HG03139 (cell line): ENCODE measurements around the gene SNRPB2.

Experiments used
- ATAC-seq: cut with Tn5 transposase; IDR thresholded peaks from one replicate; pipeline ENCODE4 v1.9.1; 2021; ENCODE audit not compliant: unreplicated experiment

Gene SNRPB2

DNA sequence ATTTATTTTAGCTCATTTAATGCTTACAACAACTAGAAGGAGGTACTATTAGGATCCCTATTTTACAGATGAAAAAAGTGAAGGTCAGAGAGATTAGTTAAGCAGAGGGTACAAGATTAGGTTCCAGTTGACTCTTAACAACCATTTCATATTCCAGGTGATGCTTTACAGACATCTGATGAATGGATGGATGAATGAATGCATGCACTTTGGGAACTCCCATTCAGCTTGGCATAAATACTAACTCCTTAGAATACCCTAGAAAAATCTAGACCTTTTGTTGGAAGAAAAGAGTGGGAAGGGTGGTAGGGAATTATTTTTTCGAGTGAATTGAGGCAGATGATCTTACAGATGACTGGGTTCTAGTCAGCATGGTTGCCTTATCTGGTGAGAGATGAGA is 746 bp upstream of the SNRPB2 start:
- ATAC-seq = no peak

- ATAC-seq = no peak
Measured at GRCh38 chr20:16732506-16733152, 2.8 kb downstream of the SNRPB2 start.

DNA sequence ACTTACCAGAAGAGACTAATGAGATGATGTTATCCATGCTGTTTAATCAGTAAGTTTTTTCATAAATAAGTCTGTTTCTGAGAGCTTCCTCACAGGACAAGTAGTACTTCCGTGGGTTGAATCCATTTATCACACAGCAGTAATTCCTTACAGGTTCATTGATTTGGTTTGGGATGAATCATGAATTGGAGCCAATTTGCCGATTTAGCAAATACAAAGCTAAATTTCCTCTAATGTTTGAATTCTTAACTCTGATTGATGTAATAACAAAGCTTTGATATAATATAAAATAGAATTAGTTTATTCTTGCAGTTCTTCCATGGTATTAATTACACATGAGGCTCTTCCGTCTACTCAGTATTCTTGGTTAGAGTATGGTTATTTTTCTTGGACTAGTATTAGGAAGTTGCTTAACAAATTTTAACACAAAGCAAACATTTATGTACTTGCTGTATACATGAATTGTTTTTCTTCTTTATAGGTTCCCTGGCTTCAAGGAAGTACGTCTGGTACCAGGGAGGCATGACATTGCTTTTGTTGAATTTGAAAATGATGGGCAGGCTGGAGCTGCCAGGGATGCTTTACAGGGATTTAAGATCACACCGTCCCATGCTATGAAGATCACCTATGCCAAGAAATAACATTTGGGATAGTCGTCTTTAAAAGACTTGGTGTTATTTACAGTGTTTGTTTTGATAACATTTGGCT is 10.7 kb downstream of the SNRPB2 start:
- ATAC-seq = no peak

DNA sequence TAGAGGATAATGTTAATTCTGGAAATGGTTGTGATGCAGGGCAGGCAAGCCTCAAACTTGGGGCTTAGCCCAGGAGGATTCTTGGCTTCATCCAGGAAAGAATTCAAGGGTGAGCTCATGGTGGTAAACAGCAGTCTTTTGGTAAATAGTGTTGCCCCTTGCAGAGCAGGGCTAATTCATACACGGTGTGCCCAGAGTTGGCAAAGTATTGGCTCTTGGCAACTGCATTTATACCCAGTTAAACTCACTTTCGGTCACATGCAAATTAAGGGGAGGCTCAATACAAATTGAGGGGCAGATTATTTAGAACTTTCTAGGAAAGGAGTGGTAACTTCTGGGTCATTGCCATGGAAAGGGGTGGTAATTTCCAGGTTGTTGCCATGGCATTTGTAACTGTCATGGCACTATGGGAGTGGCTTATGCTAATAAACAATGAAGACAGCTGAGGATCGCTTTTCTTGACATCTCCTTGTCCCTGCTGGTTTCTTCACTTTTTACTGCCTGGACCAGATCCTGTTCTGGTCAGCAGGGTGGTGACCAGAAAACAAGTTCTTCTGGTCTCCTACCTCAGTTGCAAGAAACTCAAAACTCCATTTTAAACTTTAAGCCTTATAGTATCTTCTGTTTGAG is 14.5 kb downstream of the SNRPB2 start:
- no peak for ATAC-seq

DNA sequence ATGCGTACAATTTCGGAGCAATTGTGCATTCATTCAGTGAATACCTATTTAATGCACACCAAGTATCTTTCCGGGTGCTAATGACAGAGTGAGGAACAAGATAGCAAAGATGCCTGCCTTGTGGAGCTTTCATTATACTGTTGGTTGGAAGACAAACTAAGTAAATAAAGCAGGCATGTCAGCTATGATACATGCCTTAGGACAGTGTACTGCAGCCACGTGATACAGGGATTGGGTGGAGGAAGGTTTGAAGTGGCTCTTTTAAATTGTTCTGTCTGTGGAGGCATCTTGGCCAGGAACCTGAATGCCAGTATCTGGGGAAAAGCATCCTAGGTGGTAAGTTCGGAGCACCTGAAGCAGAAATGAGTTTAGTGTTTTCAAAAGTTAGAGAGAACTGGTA is 15.4 kb downstream of the SNRPB2 start:
- no peak for ATAC-seq

DNA sequence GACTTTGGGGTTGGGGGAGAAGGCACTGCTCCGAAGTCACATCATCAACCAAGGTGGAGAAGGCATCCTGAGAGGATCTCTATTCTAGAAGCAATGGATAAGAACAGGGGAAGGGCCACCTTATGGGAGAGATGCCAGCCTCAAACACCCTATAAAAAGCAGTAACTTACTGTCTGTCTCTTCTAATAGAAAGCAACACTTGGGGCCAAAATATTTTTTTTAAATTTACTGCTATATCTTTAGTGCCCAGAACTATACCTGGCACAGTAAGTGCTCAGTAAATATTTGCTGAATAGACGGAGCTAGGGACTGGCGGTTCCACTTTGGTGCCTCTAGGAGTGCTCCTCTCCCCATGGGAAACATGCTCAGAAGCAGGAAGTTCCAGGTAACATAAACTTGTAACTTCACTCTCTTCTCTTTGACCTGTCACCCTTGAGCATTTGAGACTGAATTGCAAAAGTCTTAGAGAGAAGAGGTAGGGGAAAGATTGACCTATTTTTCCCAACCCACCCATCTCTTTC is 17.5 kb downstream of the SNRPB2 start:
- no peak for ATAC-seq

DNA sequence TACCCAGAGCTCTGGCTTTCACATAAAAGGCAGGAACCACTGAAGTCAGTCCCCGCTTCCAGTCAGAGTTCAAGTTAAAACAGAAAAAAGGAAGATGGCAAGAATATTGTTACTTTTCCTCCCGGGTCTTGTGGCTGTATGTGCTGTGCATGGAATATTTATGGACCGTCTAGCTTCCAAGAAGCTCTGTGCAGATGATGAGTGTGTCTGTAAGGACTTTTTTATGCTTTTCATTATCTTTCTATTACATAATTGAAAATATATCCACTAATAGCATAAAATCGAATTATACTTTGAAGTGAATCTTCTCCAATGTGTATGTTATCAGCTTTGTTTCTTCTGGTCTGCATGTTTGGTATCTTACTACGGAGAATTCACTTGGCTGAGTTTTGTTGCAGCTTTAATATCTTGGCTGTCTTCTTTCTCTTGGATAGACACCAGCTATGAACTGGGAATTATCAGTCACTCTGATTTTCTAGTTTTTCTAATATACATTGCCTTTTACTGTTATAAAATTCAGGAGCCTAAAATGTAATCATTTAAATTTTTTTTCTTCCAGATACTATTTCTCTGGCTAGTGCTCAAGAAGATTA is 18.6 kb downstream of the SNRPB2 start, which contains the start of gene OTOR:
TSS of gene OTOR (plus strand) at position 51 of the 593 bp plus-strand sequence. CDS start at position 95, 44 bp downstream.
- ATAC-seq = no peak

GRCh38 chr20:16749573-16749972 is 19.7 kb downstream of the SNRPB2 start:
- no peak for ATAC-seq

- ATAC-seq = no peak
Measured at GRCh38 chr20:16752082-16752481, 22.3 kb downstream of the SNRPB2 start.

DNA sequence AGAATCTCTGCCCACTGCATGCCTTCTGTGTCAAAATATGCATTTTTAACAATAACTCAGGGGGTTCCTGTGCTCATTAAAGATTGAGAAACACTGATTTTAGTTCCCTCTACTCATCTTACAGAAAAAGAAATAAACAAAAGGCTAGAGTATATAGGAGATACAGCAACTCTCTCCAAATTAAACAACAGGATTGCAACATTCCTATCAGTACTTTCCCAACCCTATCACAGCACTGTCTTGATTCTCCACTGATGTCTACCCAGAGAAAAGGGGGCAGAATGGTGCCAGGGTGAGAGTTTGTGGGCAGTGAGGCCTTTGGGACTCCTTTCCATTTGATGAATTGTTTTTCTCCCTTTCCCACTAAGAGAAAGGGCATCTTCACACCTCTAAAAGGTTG is 23.1 kb downstream of the SNRPB2 start:
- ATAC-seq = no peak

DNA sequence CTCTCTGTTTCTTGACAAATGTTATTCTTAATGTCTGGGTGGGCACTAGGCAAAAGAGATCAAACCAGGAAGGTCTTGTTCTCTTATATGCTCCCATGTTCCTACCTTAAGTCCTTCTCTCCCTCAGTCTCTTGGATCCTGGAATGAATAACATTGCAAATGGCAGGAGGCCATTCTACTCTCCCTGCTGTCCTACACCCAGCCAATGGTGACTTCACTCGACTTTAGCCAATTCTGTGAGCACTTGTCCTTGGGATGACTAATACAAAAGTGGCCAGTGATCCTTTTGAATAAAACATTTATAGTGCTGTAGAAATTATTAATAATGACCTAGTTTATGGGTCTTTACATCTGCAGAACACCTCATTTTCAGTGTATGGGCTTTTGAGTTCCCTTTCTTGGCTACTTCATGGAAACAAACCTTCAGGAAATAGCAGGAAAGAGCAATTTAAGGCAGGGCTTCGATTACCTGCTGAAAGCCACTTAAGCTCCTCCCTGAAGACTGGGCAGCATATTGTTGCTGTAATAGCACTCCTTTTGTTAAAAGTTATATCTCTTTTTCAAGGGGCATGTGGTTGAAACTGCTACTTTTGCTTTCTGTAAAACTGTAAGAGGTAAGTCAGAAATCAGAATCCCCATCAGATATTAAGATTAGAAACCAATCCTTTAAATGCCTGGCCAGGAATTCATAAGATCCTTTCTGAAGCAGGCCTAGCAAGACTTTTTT is 28.8 kb downstream of the SNRPB2 start:
- no peak for ATAC-seq

DNA sequence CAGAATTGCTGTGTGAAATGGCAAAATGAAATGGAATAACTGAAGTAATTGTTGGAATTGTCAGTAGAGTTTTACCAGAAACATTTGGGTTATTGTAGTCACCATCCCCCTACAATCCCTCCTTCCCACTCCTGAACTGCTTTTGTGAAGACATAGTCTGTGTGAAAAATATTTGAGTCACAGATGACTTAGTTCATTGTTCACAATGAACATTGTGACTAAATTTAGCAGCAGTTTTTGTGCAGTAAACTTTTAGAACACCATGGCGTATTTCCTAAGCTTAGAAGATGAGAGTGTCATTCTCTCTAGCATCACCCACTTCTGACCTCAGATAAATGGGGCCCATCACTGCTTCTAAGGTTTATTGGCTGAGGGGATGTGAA is 29.3 kb downstream of the SNRPB2 start:
- no peak for ATAC-seq

- no peak for ATAC-seq
Measured at GRCh38 chr20:16760431-16761304, 30.8 kb downstream of the SNRPB2 start.

DNA sequence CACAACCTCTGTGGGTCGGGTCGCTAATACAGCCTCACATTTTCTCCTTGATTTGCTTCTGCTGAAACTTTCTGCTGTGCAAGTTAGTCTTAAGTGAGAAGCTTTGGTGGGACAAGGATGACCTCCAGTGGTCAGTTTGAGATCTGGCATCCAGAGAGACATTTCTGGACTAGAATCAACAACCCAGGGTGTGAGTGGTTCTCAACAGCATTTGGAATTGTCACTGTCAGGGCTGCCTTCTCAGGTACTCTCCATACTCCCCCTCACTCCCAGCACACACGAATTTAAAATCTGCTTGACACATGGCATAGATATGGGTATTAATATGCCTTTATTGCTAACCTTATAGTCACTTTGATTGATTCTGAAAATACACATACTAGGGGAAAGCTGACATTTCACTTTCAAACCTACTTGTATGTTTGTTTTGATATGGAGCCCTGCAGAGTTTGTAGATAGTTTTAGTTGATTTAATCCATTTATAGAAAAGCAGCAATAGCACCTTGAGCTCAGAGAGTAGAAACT is 31.5 kb downstream of the SNRPB2 start:
- no peak for ATAC-seq

DNA sequence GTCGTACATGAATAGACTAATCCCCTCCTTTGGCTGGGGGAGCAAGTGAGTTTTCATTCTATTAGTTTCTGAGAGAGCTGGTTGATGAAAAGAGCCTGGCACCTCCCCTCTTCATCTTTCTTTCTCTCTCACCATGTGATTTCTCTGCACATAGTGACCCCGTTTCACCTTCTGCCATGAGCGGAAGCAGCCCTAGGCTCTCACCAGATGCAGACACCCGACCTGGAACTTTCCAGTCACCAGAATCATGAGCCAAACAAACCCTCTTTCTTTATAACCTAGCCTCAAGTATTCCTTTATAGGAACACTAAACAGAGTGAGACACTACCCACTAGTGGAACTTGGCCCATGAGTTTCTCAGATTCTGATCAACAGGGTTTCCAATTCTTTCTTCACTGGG is 34.7 kb downstream of the SNRPB2 start:
- no peak for ATAC-seq

- ATAC-seq = no peak
Measured at GRCh38 chr20:16771213-16771612, 41.4 kb downstream of the SNRPB2 start.

GRCh38 chr20:16775961-16776360 is 46.1 kb downstream of the SNRPB2 start:
- ATAC-seq = no peak

DNA sequence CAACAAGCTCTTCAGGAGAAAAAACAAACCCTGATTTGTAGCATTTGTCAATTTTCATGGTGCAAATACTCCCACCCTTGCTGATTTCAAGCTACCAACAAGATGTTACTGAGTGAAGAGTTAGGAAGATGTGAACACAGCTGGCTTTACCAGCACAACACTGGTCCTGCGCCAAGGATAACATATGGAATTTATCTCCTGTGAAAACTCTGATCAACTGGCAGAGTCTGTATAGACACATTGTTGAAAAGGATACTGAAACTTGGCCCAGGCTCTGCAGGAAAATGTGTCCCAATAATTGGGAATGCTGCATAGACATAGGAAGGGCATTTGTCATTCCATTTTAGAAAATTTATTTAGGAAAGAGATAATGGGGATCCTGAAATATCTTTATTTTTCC is 47.3 kb downstream of the SNRPB2 start:
- no peak for ATAC-seq

DNA sequence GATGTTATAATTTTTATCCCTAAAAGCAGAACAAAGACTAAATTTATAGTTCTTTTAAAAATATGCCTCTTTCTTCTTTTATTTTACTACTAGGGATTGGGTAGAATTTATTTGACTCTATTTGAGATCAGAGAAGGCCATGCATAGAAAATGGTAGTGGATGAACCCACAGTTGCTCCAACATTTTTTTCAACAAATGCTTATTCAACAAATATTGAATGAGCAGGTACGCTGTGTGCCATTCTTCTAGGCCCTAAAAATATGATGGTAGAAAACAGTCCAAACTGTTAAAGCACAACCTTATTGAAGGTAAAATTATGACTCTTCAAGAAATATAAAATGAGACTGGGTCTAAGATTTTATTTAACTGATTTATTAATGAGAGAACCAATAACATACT is 48.3 kb downstream of the SNRPB2 start:
- no peak for ATAC-seq

DNA sequence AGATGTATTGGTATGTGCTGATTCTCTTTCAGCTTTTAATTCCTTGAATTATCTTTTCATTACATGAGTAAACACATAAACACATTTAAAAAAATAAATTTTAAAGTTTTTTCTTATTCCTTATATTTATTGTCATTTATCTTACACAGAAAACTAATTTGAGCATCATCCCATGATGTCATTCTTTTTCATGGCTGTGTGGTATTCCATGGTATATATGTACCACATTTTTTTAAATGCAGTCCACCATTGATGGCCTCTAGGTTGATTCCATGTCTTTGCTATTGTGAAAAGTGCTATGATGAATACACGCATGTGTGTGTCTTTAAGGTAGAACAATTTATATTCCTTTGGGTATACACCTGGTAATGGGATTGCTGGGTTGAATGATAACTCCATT is 51.7 kb downstream of the SNRPB2 start:
- ATAC-seq = no peak
